HG03432 (cell line): ENCODE measurements around the gene TAOK1.

Source experiments
- ATAC-seq: cut with Tn5 transposase; IDR thresholded peaks from one replicate; pipeline ENCODE4 v1.9.1; 2021; ENCODE audit warnings: mild to moderate bottlenecking, moderate library complexity; ENCODE audit not compliant: unreplicated experiment

TAOK1 gene

GRCh38 chr17:29581583-29582253 lies 191.6 kb downstream of the TAOK1 start:
- no peak for ATAC-seq

GRCh38 chr17:29582254-29582765 lies 192.1 kb downstream of the TAOK1 start:
- no peak for ATAC-seq

DNA sequence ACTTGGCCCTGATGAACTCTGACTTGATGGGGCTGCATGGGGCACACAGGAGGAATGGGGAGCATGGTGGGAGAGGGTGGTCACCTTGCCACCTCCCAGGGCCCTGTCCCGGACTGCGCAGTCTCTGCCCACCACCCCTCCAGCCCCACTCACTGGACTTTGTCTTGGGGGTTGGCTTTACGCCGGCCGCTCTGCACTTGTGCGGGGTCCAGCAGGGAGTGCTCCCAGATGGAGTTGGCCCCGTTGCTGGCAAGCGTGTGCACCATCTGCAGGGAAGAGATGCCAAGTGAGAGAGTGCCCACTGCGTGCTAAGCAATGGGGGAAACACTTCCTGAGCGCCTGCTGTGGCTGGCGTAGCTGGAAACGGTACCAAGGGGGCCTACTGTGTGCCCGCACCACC lies 192.6 kb downstream of the TAOK1 start:
- no peak for ATAC-seq

DNA sequence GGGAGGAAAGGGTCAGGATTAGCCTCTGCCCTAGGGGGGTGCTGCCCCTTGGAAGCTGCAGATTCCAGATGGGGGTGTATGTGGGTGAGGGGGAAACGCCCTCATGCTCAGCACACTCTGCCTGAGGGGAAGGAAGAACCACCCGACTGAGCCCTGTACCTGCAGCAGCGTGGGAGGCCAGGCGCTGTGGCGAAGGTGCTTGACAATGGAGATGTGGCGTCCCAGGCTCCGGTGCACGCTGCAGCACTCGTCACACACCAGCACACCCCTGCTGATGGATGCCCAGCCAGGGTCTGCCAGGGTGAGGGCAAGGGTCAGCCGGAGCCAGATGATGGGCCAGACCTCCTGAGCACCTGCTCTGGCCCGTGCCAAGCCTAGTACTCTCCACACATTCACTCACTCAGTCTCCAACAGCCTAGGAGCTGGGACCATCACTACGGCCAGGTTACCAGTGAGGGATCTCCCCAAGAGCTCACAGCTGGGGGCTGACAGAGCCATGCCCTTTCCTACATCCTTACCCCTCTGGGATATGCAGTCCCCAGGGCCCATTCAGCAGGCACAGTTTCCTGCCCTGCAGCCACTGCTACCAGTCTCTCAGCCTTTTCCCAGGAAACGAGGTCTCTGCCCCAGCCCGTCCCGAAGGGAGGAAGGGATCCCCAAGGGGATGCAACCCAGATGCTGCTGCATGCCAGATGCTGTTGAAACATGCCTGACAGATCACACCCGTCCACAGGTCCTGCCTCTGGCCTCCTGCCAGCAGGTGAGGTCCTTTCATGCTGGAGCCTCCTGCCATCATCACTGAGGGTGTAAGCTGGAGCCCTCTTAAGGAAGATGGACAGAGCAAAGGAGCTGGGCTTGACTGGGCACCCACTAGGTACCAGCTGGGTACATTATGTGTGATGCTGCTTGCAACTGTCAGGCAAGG lies 193.4 kb downstream of the TAOK1 start:
- ATAC-seq: no peak

DNA sequence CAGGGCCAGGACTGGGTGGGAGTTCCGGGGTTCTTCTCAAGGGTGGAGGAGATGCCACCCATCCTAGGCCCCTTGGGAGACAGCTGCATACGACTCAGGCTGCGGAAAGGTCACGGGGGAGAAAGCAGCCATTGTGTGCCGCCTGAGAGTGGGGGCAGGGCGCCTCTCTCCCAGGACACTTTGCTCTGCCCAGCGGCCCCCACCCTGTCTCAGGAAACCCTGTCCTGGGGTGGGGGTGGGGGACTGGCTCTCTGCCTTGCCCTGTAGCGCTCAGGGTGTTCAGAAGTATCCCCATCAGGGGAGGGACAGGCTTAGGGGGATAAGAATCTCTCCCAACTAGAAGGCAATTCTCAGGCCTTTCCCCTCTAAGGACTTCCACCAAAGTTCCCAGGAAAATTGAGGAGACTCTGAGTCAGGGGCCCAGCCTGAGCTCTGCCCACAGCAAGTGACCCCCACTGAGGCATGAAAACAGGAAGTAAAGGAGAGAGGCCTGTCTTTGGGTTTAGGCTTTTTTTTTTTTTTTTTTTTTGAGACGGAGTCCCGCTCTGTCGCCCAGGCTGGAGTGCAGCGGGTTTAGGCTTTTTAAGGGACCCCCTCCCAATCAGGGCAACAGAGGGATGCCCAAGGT lies 194.4 kb downstream of the TAOK1 start:
- no peak for ATAC-seq

GRCh38 chr17:29585080-29585751 lies 195.1 kb downstream of the TAOK1 start:
- no peak for ATAC-seq

GRCh38 chr17:29586676-29587469 lies 196.7 kb downstream of the TAOK1 start:
- ATAC-seq: no peak

- ATAC-seq: no peak
Measured at GRCh38 chr17:29587591-29587990, 197.4 kb downstream of the TAOK1 start.

DNA sequence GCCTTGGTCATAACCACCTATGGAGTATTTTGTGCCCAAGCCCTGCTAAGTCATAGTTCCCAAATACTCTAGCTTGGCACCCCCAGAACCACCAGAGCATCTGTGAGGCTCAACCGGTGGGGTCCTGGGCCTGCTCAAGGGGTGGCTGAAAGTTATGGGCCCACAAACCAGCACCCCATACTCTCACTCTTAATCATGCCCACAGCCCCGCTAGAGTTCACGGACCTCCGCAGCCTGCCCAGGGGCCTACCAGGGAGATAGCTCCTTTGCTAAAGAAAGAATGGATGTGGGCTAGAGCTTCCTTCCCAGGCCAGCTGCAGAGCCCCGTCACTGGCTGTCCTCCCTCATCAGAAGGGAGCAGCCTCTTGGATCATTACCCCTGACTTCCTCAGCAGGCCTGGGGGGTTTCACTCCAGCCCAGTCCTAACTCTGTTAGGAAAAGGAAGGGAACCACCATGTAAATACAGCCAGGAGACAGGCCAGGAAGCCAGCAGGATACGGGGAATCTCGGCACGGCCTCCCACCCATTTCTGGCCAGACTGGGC lies 197.9 kb downstream of the TAOK1 start:
- no peak for ATAC-seq

GRCh38 chr17:29588562-29589411 lies 198.6 kb downstream of the TAOK1 start:
- ATAC-seq: peak; percentile 18

DNA sequence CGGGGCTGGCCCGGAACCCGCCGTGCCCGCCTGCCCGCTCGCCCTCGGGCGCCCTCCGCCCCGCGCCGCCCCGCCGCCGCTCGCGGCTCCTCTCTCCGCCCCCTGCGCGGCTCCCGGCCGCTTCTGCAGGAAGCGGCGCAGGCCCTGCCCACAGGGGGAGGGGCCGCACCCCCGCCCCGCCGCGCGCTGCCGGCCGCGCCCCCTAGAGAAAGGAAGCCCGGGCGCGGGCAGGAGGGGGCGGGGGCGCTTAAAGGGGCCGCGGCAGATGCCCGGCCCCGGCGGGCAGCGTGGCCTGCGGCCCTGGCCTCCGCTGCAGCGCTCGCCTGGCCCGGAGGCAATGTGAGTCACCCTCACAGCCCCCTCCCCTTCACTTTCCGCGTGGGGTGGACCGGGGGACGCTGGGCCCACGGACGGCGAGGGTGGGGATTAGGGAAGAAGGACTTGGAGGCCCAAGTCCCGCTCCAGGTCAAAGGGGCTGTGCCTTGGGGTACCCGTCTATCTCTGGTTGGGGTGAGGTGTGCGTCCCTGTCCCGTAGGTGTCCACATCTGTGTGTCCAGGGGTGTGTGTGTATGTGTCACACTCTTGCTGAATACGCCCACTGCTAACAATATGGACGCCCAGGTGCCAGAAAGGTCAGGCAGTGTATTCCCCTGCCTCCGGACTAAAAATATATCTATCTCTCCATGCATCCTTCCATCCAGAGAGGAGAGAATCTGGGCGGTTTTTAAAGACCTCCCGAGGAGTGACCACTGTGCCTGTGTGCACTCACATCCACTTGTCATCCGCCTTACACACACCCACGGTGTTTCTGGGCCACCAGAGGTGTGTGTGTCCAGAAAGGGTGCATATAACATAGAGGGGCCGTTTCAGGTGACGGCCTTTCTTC lies 199.6 kb downstream of the TAOK1 start, which contains the start of gene GIT1:
TSS of gene GIT1 (minus strand) at position 125 of the 887 bp plus-strand sequence. CDS start 270 bp downstream, outside the sequence.
- peak; percentile 66 for ATAC-seq

- ATAC-seq: no peak
Measured at GRCh38 chr17:29590411-29591145, 200.4 kb downstream of the TAOK1 start.

DNA sequence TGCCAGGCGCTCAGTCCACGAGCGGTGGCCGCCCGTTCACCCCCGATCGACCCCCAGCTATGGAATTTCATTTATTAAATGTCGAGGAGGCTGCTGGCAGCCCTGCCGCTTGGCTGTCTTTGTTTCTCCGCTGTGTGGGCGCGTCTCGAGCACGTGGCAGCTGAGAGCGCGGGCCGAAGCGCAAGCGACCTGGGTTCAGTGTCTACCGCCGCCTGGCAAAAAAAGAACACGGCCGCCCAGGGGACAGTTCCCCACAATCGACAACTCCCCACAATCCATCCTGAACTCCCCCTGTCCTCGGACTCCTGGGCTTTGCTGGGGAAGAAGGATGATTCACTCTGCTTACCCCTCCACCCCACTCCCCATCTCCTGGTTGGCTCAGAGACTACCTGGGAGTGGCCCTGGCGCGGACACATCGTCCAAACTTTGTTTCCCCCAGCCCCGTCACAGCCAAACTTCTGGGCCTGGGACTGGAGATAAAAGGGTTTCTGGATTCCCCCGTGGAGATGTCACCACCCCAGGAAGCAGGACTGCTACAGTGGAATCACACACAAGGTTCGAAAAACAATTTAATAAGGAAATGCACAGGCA lies 201.1 kb downstream of the TAOK1 start:
- no peak for ATAC-seq

DNA sequence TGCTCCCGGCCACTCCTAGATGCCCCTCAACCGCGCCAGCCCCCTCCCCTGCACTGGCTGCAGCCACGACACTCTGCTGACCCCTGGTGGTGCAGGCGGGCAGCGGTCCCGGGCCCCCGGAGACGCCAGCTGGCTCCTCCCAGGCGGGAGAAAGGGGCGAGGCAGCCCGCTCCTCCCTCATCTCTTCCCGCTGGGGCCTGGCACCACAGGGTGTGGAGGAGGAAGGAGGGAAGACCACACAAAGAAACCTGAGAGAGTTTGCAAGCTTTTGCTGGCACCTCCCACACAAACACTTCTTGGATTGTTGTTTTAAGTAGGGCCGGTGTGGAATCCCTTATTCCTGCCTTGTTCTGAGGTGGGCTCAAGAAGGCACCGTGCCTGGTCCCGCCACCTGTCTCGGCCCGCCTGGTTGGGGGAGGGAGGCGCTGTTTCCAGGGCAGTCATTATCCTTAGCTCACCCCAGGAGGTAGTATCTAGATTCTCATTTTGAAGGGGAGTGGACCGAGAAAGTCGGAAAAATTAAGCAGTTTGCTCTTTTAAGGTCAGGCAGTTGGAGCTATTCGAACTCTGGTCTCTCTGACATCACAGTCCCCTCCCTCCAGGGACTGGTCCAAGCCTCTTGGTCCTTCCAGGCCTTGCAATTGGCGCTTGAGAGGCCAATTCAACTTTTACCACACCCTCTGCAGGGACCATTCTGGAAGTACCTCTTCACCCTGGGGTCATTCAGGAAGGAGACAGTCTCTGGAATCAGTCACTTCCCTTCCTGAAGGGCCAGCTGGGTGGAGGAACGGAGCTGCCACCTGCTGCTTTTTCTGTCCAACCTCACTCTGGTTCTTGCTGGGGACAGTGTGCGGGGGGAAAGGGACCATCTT lies 201.8 kb downstream of the TAOK1 start:
- no peak for ATAC-seq

GRCh38 chr17:29592850-29593551 lies 202.8 kb downstream of the TAOK1 start, which contains the start of gene ANKRD13B:
Gene ANKRD13B, plus strand, starts transcription at chr17:29593132. Its CDS starts 490 bp downstream, at chr17:29593622.
- ATAC-seq: no peak
